CD14-positive monocyte (primary cell): ENCODE measurements around the gene MDH1. TPM values are rescaled to one million over a fixed set of nuclear protein-coding genes. Genes with fewer than 3 reads are reported as not detected.
"Not testable (repeated sequence)": the region's sequence is repeated elsewhere in the genome, so short reads cannot be mapped to it uniquely, and the experiment has no call there.

Source experiments
- DNase-seq, 3 donors: peaks; one replicate each; pipeline ENCODE4 v3.0.0-alpha.2; 2011 to 2022
- H2AFZ ChIP-seq: 2 replicates; pipeline ENCODE4 v1.6.0; 2012; ENCODE audit warnings: mild to moderate bottlenecking, low read depth, low read length, inconsistent platforms; ENCODE audit not compliant: insufficient read depth, poor library complexity, severe bottlenecking
- H3K27ac ChIP-seq, 2 donors: 1 replicate in 1 of 2; 2 replicates in 1 of 2; pipeline ENCODE4 v1.5.1; 2012 to 2013; ENCODE audit warnings: low read length in 2 of 2, control low read depth in 1 of 2, inconsistent platforms in 1 of 2, low read depth in 1 of 2, mild to moderate bottlenecking in 1 of 2
- H3K27me3 ChIP-seq, 2 donors: one replicate each; pipeline versions ENCODE4 v1.6.0 to v1.6.1; 2011 to 2013; ENCODE audit warnings: low read length in 2 of 2; ENCODE audit not compliant: control insufficient read depth in 2 of 2, insufficient read depth in 2 of 2
- H3K36me3 ChIP-seq, 2 donors: replicated peaks in 1 of 2; 1 replicate in 1 of 2; 2 replicates in 1 of 2; pipeline versions ENCODE4 v1.5.1 to v1.6.1; 2012 to 2013; ENCODE audit warnings: low read length in 2 of 2, control low read depth in 1 of 2, inconsistent platforms in 1 of 2, mild to moderate bottlenecking in 1 of 2; ENCODE audit not compliant: insufficient read depth in 2 of 2, control insufficient read depth in 1 of 2
- H3K4me1 ChIP-seq, 2 donors: 1 replicate in 1 of 2; 2 replicates in 1 of 2; pipeline versions ENCODE4 v1.5.1 to v1.6.1; 2012 to 2013; ENCODE audit warnings: low read length in 2 of 2, control low read depth in 1 of 2, inconsistent platforms in 1 of 2, mild to moderate bottlenecking in 1 of 2, moderate library complexity in 1 of 2; ENCODE audit not compliant: insufficient read depth in 2 of 2, control insufficient read depth in 1 of 2
- H3K4me2 ChIP-seq: replicated peaks from 2 replicates; pipeline ENCODE3; 2012; ENCODE audit warnings: low read length, moderate library complexity, mild to moderate bottlenecking; ENCODE audit not compliant: poor library complexity, severe bottlenecking; ENCODE audit errors: extremely low read depth
- H3K4me3 ChIP-seq, 3 experiments: fragments of 200-600 bp in 1 of 3; sonication (generic) in 1 of 3; replicated peaks in 1 of 3; 1 replicate in 2 of 3; 2 replicates in 1 of 3; pipeline ENCODE4 v1.5.1; 2011 to 2013; ENCODE audit warnings: low read length in 3 of 3, mild to moderate bottlenecking in 3 of 3, control low read depth in 2 of 3, low read depth in 2 of 3, inconsistent platforms in 1 of 3, moderate library complexity in 1 of 3
- H3K79me2 ChIP-seq: 2 replicates; pipeline ENCODE4 v1.6.0; 2012; ENCODE audit warnings: mild to moderate bottlenecking, control low read depth, inconsistent platforms, low read length, moderate library complexity; ENCODE audit not compliant: insufficient read depth
- H3K9ac ChIP-seq: 2 replicates; pipeline ENCODE4 v1.6.0; 2017; ENCODE audit warnings: low read length, mild to moderate bottlenecking; ENCODE audit not compliant: insufficient read depth, poor library complexity, severe bottlenecking
- H3K9me3 ChIP-seq, 2 donors: replicated peaks in 1 of 2; 1 replicate in 1 of 2; 2 replicates in 1 of 2; pipeline versions ENCODE4 v1.5.1 to v1.6.1; 2012 to 2013; ENCODE audit warnings: low read length in 2 of 2, control low read depth in 1 of 2; ENCODE audit not compliant: control insufficient read depth in 1 of 2, insufficient read depth in 1 of 2
- H4K20me1 ChIP-seq: 2 replicates; pipeline ENCODE4 v1.6.0; 2012; ENCODE audit warnings: mild to moderate bottlenecking, low read length, control low read depth, moderate library complexity; ENCODE audit not compliant: insufficient read depth
- H3K27ac Mint-ChIP-seq, 7 donors: one replicate each; pipeline ENCODE4 v1.8.0; 2020; ENCODE audit warnings: mild to moderate bottlenecking in 7 of 7, mixed read lengths in 7 of 7, moderate library complexity in 6 of 7, inconsistent platforms in 2 of 7
- H3K27me3 Mint-ChIP-seq, 3 donors: one replicate each; pipeline ENCODE4 v1.8.0; 2021 to 2022; ENCODE audit warnings: low read depth in 3 of 3, mild to moderate bottlenecking in 3 of 3, mixed read lengths in 3 of 3, moderate library complexity in 3 of 3, inconsistent platforms in 1 of 3
- H3K36me3 Mint-ChIP-seq, 2 donors: one replicate each; pipeline ENCODE4 v1.8.0; 2020; ENCODE audit warnings: mixed read lengths in 2 of 2, inconsistent platforms in 1 of 2, mild to moderate bottlenecking in 1 of 2
- H3K4me1 Mint-ChIP-seq: one replicate; pipeline ENCODE4 v1.8.0; 2020; ENCODE audit warnings: mild to moderate bottlenecking, mixed read lengths
- H3K4me3 Mint-ChIP-seq, 2 donors: one replicate each; pipeline ENCODE4 v1.8.0; 2020; ENCODE audit warnings: mild to moderate bottlenecking in 2 of 2, mixed read lengths in 2 of 2, moderate library complexity in 1 of 2
- H3K9me3 Mint-ChIP-seq, 7 donors: one replicate each; pipeline ENCODE4 v1.8.0; 2020 to 2022; ENCODE audit warnings: mixed read lengths in 7 of 7, mild to moderate bottlenecking in 6 of 7, moderate library complexity in 6 of 7, inconsistent platforms in 2 of 7
- CTCF ChIP-seq: fragments of 200-600 bp; IDR thresholded peaks from one replicate; pipeline ENCODE4 v1.8.0; 2022; ENCODE audit warnings: antibody characterized with exemption, mild to moderate bottlenecking
- WGBS: methylation state at CpG from one replicate; pipeline ENCODE4 v1.1.5; 2013; ENCODE audit warnings: missing lambda C conversion rate; ENCODE audit not compliant: insufficient coverage; 5-methylcytosine and 5-hydroxymethylcytosine counted together
- intact Hi-C, 2 donors: fragments of 100-400 bp; cut with micrococcal nuclease; formaldehyde crosslinking; loops; one replicate each; pipeline versions ENCODE4 v1.15.0 to v1.15.1; 2023
- polyA plus RNA-seq, 3 donors: library from polyadenylated mRNA; depleted of rRNA in 1 of 3; unstranded in 2 of 3; stranded (reverse) in 1 of 3; fragments of 300-500 nt in 2 of 3; fragments of >200 nt in 1 of 3; fragmentation: Illumina TruSeq in 2 of 3; gene quantifications; 1 replicate in 2 of 3; 2 replicates in 1 of 3; pipeline ENCODE4 v1.2.3, GENCODE V29; 2012 to 2021

Gene MDH1
- polyA plus RNA-seq, 3 donors: 63.2 to 218 (median 197) TPM

GRCh38 chr2:63604666-63605065 is 15.9 kb downstream of the MDH1 start:
- Mint-ChIP-seq H3K27me3 (no peaks in the 10 kb centered on the region), H3K36me3 (peaks cover 61 to 72% of the 10 kb centered on the region in 2 donors), H3K27ac (no peak overlapping the region), H3K9me3 (peaks cover 0 to 4% (median 2%) of the 10 kb centered on the region in 7 donors), H3K4me1 (no peaks in the 10 kb centered on the region), H3K4me3 (no peak overlapping the region)
- Histone ChIP-seq H3K27ac (no peak overlapping the region), H4K20me1 (no peaks in the 10 kb centered on the region), H3K27me3 (no peaks in the 10 kb centered on the region), H3K36me3 (peaks cover 75 to 82% of the 10 kb centered on the region in 2 donors), H2AFZ (no peak overlapping the region), H3K79me2 (no peaks in the 10 kb centered on the region), H3K4me2 (no peak overlapping the region), H3K4me3 (no peak overlapping the region), H3K9me3 (no peaks in the 10 kb centered on the region), H3K4me1 (no peaks in the 10 kb centered on the region), H3K9ac (no peak overlapping the region)
- WGBS: 95% methylated on average over 4 of the region's 4 CpGs
- intact Hi-C loops: no loop called here
- no peak for DNase-seq
- no peak for TF ChIP-seq CTCF

DNA sequence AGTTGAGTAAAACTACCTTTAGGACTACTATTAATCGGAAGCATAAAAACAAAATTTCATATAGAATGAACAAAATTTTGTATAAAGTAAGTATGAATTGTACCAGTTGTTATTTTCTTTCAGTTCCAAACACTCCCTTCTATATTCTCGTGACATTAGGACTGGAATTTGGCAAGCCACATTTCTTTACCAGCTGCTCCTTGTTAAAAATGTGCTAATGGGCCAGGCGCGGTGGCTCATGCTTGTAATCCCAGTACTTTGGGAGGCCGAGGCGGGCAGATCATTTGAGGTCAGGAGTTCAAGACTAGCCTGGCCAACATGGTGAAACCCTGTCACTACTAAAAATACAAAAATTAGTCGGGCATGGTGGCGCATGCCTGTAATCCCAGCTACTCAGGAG is 20.1 kb downstream of the MDH1 start:
- H3K27ac Mint-ChIP-seq, H3K9me3 Mint-ChIP-seq, H3K4me3 ChIP-seq, H4K20me1 ChIP-seq, H3K4me2 ChIP-seq, DNase-seq, H3K27me3 ChIP-seq, H3K4me1 Mint-ChIP-seq, H3K27me3 Mint-ChIP-seq, H2AFZ ChIP-seq, H3K4me3 Mint-ChIP-seq, H3K9ac ChIP-seq, H3K27ac ChIP-seq, H3K9me3 ChIP-seq, intact Hi-C loops, H3K4me1 ChIP-seq, H3K79me2 ChIP-seq: not testable (repeated sequence)
- 100% methylated on average over 2 of the region's 8 CpGs for WGBS
- H3K36me3 ChIP-seq: peaks cover 35 to 40% of the 10 kb centered on the region in 2 donors
- H3K36me3 Mint-ChIP-seq: peaks cover 31 to 35% of the 10 kb centered on the region in 2 donors
